ENCODE data around the gene NKD1.
A peak's percentile ranks its signal among the peaks of the same experiment; 100 is the strongest.

Gene NKD1

GRCh38 chr16:50694206-50694605 lies 146.0 kb downstream of the NKD1 start:
- no peak for DNase-seq (ENCODE audit: low read depth in 3 of 3)

GRCh38 chr16:50695017-50696000 lies 147.1 kb downstream of the NKD1 start:
- DNase-seq (ENCODE audit: low read depth in 3 of 3), result no peak

GRCh38 chr16:50696126-50696525 lies 147.9 kb downstream of the NKD1 start:
- no peak for DNase-seq (ENCODE audit: low read depth in 3 of 3)

- DNase-seq (ENCODE audit: low read depth in 3 of 3), result peak; percentile 43 to 60 (median 46)
Measured at GRCh38 chr16:50696575-50697420, 148.6 kb downstream of the NKD1 start.

GRCh38 chr16:50697421-50697715 lies 149.2 kb downstream of the NKD1 start:
- DNase-seq (ENCODE audit: low read depth in 3 of 3), result no peak

- DNase-seq (ENCODE audit: low read depth in 3 of 3), result peak in 2 of 3 donors; percentile 51 to 66
Measured at GRCh38 chr16:50697881-50698767, 149.9 kb downstream of the NKD1 start.

Measured in stimulated activated CD4-positive, alpha-beta T cell treated with anti-CD3 and anti-CD28 coated beads, TNF-alpha, amount 100 ng/mL, for 48 hours (primary cell).